Measurements from ENCODE around the gene BRD3.
"Not testable (repeated sequence)": the region's sequence is repeated elsewhere in the genome, so short reads cannot be mapped to it uniquely, and the experiment has no call there.

Gene BRD3

GRCh38 chr9:133990366-133991213 is 77.2 kb downstream of the BRD3 start:
- peak; percentile 65 for DNase-seq

- no peak for DNase-seq
These were observed 78.0 kb downstream of the BRD3 start for GRCh38 chr9:133989625-133990365.

GRCh38 chr9:133988771-133989170 is 79.1 kb downstream of the BRD3 start:
- DNase-seq, result not testable (repeated sequence)

GRCh38 chr9:133987946-133988665 is 79.7 kb downstream of the BRD3 start:
- DNase-seq, result no peak

GRCh38 chr9:133987446-133987788 is 80.4 kb downstream of the BRD3 start:
- no peak for DNase-seq

- DNase-seq, result no peak
These were observed 80.9 kb downstream of the BRD3 start for GRCh38 chr9:133986774-133987445.

GRCh38 chr9:133986061-133986460 is 81.8 kb downstream of the BRD3 start:
- no peak for DNase-seq

GRCh38 chr9:133982971-133983720 is 84.7 kb downstream of the BRD3 start:
- DNase-seq, result no peak

GRCh38 chr9:133981958-133982681 is 85.7 kb downstream of the BRD3 start:
- no peak for DNase-seq

- DNase-seq, result no peak
These were observed 86.3 kb downstream of the BRD3 start for GRCh38 chr9:133981589-133981957.

- no peak for DNase-seq
These were observed 86.8 kb downstream of the BRD3 start for GRCh38 chr9:133980864-133981588.
